HG02798 (cell line): ENCODE results near the gene SLC12A7.
"Not testable (repeated sequence)": the region's sequence is repeated elsewhere in the genome, so short reads cannot be mapped to it uniquely, and the experiment has no call there.

Experiments
- ATAC-seq: cut with Tn5 transposase; IDR thresholded peaks from one replicate; pipeline ENCODE4 v1.9.1; 2021; ENCODE audit warnings: mild to moderate bottlenecking; ENCODE audit not compliant: unreplicated experiment, poor library complexity

SLC12A7 gene

GRCh38 chr5:1003296-1003937 lies 108.4 kb downstream of the SLC12A7 start:
- no peak for ATAC-seq

- no peak for ATAC-seq
Observed at GRCh38 chr5:1002836-1003235, 109.0 kb downstream of the SLC12A7 start.

- no peak for ATAC-seq
Observed at GRCh38 chr5:1002271-1002546, 109.7 kb downstream of the SLC12A7 start.

- ATAC-seq: no peak
Observed at GRCh38 chr5:1001406-1002270, 110.2 kb downstream of the SLC12A7 start.

GRCh38 chr5:1000831-1001230 lies 111.0 kb downstream of the SLC12A7 start:
- not testable (repeated sequence) for ATAC-seq
